Brain microvascular endothelial cell (primary cell): ENCODE results near the gene CBX5.

Source experiments
- DNase-seq: peaks from one replicate; pipeline ENCODE4 v3.0.0-alpha.2; 2020
- H3K27ac ChIP-seq: fragments of 250-450 bp; sonication (Bioruptor Pico); 2 replicates; pipeline ENCODE4 v1.5.1; 2020; ENCODE audit warnings: mild to moderate bottlenecking, moderate library complexity
- H3K27me3 ChIP-seq: fragments of 250-450 bp; sonication (Bioruptor Pico); replicated peaks from 2 replicates; pipeline ENCODE4 v1.5.1; 2020; ENCODE audit warnings: mild to moderate bottlenecking
- H3K36me3 ChIP-seq: fragments of 250-450 bp; sonication (Bioruptor Pico); replicated peaks from 2 replicates; pipeline ENCODE4 v1.5.1; 2020; ENCODE audit warnings: mild to moderate bottlenecking
- H3K4me3 ChIP-seq: 2 replicates; pipeline ENCODE4 v1.5.1; 2011; ENCODE audit warnings: low read depth, mild to moderate bottlenecking, control low read depth, low read length, moderate library complexity
- CTCF ChIP-seq: IDR thresholded peaks from 2 replicates; pipeline ENCODE4 v1.5.1; 2011; ENCODE audit warnings: low read depth, mild to moderate bottlenecking, moderate library complexity, low read length, control low read depth, inconsistent platforms; ENCODE audit errors: missing control alignments
- in situ Hi-C: cut with HindIII; loops from 2 replicates; pipeline ENCODE4 v1.10.0; 2017; ENCODE audit warnings: low sequenced_read_pairs, low pct_ligation_motif_present

Gene CBX5

GRCh38 chr12:54294953-54295566 lies 15.1 kb upstream of the CBX5 start:
- no peak for DNase-seq
- no peaks in the 10 kb centered on the region for H3K36me3 ChIP-seq
- H3K4me3 ChIP-seq: no peak overlapping the region
- TF ChIP-seq CTCF: no peak
- H3K27me3 ChIP-seq: peaks cover 13% of the 10 kb centered on the region
- in situ Hi-C loops: loop anchor here (5.0 kb wide), 1 partner anchor 67 kb away; the partner anchor contains the start of gene GPR84
- H3K27ac ChIP-seq: no peak overlapping the region

- H3K4me3 ChIP-seq: no peak overlapping the region
Observed at GRCh38 chr12:54294152-54294952, 14.4 kb upstream of the CBX5 start.

GRCh38 chr12:54292931-54293241 lies 13.0 kb upstream of the CBX5 start:
- H3K27ac ChIP-seq: no peak overlapping the region
- H3K36me3 ChIP-seq: peaks cover under 1% of the 10 kb centered on the region
- no peaks in the 10 kb centered on the region for H3K27me3 ChIP-seq
- TF ChIP-seq CTCF: no peak
- no peak for DNase-seq
- in situ Hi-C loops: loop anchor here (5.0 kb wide), 1 partner anchor 69 kb away; the partner anchor contains the start of gene GPR84
- H3K4me3 ChIP-seq: no peak overlapping the region

More at GRCh38 chr12:54294152-54294952, 14.4 kb upstream of the CBX5 start:
- Histone ChIP-seq H3K27me3 (peaks cover 9% of the 10 kb centered on the region), H3K27ac (no peak overlapping the region), H3K36me3 (no peaks in the 10 kb centered on the region)
- in situ Hi-C loops: loop anchor here (5.0 kb wide), 1 partner anchor 68 kb away; the partner anchor contains the start of gene GPR84
- no peak for DNase-seq
- peak; percentile 88 for TF ChIP-seq CTCF

- DNase-seq: no peak
- Histone ChIP-seq H3K27ac (no peak overlapping the region), H3K27me3 (no peaks in the 10 kb centered on the region), H3K36me3 (peaks cover 6% of the 10 kb centered on the region), H3K4me3 (no peak overlapping the region)
- no peak for TF ChIP-seq CTCF
- in situ Hi-C loops: loop anchor here (5.0 kb wide), 1 partner anchor 70 kb away; the partner anchor contains the start of gene GPR84
Observed at GRCh38 chr12:54292083-54292930, 12.4 kb upstream of the CBX5 start.

- Histone ChIP-seq H3K4me3 (no peak overlapping the region), H3K27me3 (no peaks in the 10 kb centered on the region), H3K36me3 (peaks cover 48% of the 10 kb centered on the region), H3K27ac (no peak overlapping the region)
- DNase-seq: no peak
- in situ Hi-C loops: no loop called here
- TF ChIP-seq CTCF: no peak
Observed at GRCh38 chr12:54287261-54288157, 7.6 kb upstream of the CBX5 start.
